Measurements from ENCODE around the gene ATG14.

ATG14 gene

GRCh38 chr14:55451950-55452349 lies 40.3 kb upstream of the ATG14 start:
- Histone ChIP-seq H3K27me3 (no peaks in the 10 kb centered on the region), H3K9me3 (no peaks in the 10 kb centered on the region), H3K4me1 (peaks cover 19% of the 10 kb centered on the region), H3K36me3 (no peaks in the 10 kb centered on the region), H3K4me3 (ENCODE audit: low read depth, low read length) (no peak overlapping the region)
- DNase-seq, result no peak
- no peak for TF ChIP-seq CTCF (IDR thresholded peaks at IDR 0.05; ENCODE audit: low read depth, low read length)

GRCh38 chr14:55451398-55451797 lies 39.8 kb upstream of the ATG14 start:
- H3K27me3 ChIP-seq, result no peaks in the 10 kb centered on the region
- H3K36me3 ChIP-seq, result no peaks in the 10 kb centered on the region
- DNase-seq, result no peak
- H3K4me1 ChIP-seq, result peaks cover 24% of the 10 kb centered on the region
- TF ChIP-seq CTCF (IDR thresholded peaks at IDR 0.05; ENCODE audit: low read depth, low read length), result no peak
- no peaks in the 10 kb centered on the region for H3K9me3 ChIP-seq
- H3K4me3 ChIP-seq (ENCODE audit: low read depth, low read length), result no peak overlapping the region

- H3K4me1 ChIP-seq, result peaks cover 24% of the 10 kb centered on the region
These were observed 39.4 kb upstream of the ATG14 start for GRCh38 chr14:55450987-55451386.

GRCh38 chr14:55450539-55450938 lies 38.9 kb upstream of the ATG14 start:
- Histone ChIP-seq H3K27me3 (no peaks in the 10 kb centered on the region), H3K4me1 (peaks cover 24% of the 10 kb centered on the region), H3K36me3 (no peaks in the 10 kb centered on the region), H3K9me3 (no peaks in the 10 kb centered on the region), H3K4me3 (ENCODE audit: low read depth, low read length) (no peak overlapping the region)
- DNase-seq, result no peak
- TF ChIP-seq CTCF (IDR thresholded peaks at IDR 0.05; ENCODE audit: low read depth, low read length), result no peak

More at GRCh38 chr14:55450987-55451386, 39.4 kb upstream of the ATG14 start:
- TF ChIP-seq CTCF (IDR thresholded peaks at IDR 0.05; ENCODE audit: low read depth, low read length), result no peak
- Histone ChIP-seq H3K36me3 (no peaks in the 10 kb centered on the region), H3K27me3 (no peaks in the 10 kb centered on the region), H3K9me3 (no peaks in the 10 kb centered on the region), H3K4me3 (ENCODE audit: low read depth, low read length) (no peak overlapping the region)
- no peak for DNase-seq

GRCh38 chr14:55450124-55450523 lies 38.5 kb upstream of the ATG14 start:
- no peak for TF ChIP-seq CTCF (IDR thresholded peaks at IDR 0.05; ENCODE audit: low read depth, low read length)
- no peak for DNase-seq
- H3K4me1 ChIP-seq, result peaks cover 21% of the 10 kb centered on the region

GRCh38 chr14:55449116-55449515 lies 37.5 kb upstream of the ATG14 start:
- Histone ChIP-seq H3K4me3 (ENCODE audit: low read depth, low read length) (no peak overlapping the region), H3K9me3 (no peaks in the 10 kb centered on the region), H3K27me3 (no peaks in the 10 kb centered on the region), H3K36me3 (no peaks in the 10 kb centered on the region), H3K4me1 (peaks cover 17% of the 10 kb centered on the region)
- no peak for TF ChIP-seq CTCF (IDR thresholded peaks at IDR 0.05; ENCODE audit: low read depth, low read length)
- DNase-seq, result no peak

More at GRCh38 chr14:55450124-55450523, 38.5 kb upstream of the ATG14 start:
- Histone ChIP-seq H3K36me3 (no peaks in the 10 kb centered on the region), H3K27me3 (no peaks in the 10 kb centered on the region), H3K9me3 (no peaks in the 10 kb centered on the region), H3K4me3 (ENCODE audit: low read depth, low read length) (no peak overlapping the region)

All from BE2C (cell line).